Spleen (tissue), 11 donors: ENCODE results near the gene OR52D1. TPM values are rescaled to one million over a fixed set of nuclear protein-coding genes. Genes with fewer than 3 reads are reported as not detected.

ENCODE experiments used
- DNase-seq: peaks from one replicate; pipeline ENCODE4 v3.0.0-alpha.2; 2020
- H3K27ac ChIP-seq, 8 donors: fragments of 200-600 bp; sonication (generic) in 7 of 8; 1 replicate in 4 of 8; 2 replicates in 4 of 8; pipeline versions ENCODE4 v1.5.0 to v1.8.0; 2016 to 2021; ENCODE audit warnings: inconsistent platforms in 4 of 8, mild to moderate bottlenecking in 4 of 8, moderate library complexity in 1 of 8
- H3K27me3 ChIP-seq, 7 donors: fragments of 200-600 bp; sonication (generic) in 6 of 7; replicated peaks in 1 of 7; 1 replicate in 4 of 7; 2 replicates in 3 of 7; pipeline versions ENCODE4 v1.5.0 to v1.8.0; 2016 to 2021; ENCODE audit warnings: inconsistent platforms in 3 of 7, mild to moderate bottlenecking in 1 of 7
- H3K36me3 ChIP-seq, 6 donors: fragments of 200-600 bp; sonication (generic) in 5 of 6; 1 replicate in 4 of 6; 2 replicates in 2 of 6; pipeline versions ENCODE4 v1.5.0 to v1.8.0; 2016 to 2021; ENCODE audit warnings: inconsistent platforms in 2 of 6
- H3K4me1 ChIP-seq, 6 donors: fragments of 200-600 bp; sonication (generic) in 5 of 6; 1 replicate in 3 of 6; 2 replicates in 3 of 6; pipeline versions ENCODE4 v1.5.0 to v1.8.0; 2016 to 2021; ENCODE audit warnings: inconsistent platforms in 3 of 6
- H3K4me3 ChIP-seq, 8 donors: fragments of 200-600 bp; sonication (generic) in 7 of 8; 1 replicate in 4 of 8; 2 replicates in 4 of 8; pipeline versions ENCODE4 v1.5.0 to v1.8.0; 2016 to 2021; ENCODE audit warnings: inconsistent platforms in 4 of 8, mild to moderate bottlenecking in 4 of 8, moderate library complexity in 2 of 8
- H3K9me3 ChIP-seq, 8 donors: fragments of 200-600 bp; sonication (generic) in 7 of 8; 1 replicate in 4 of 8; 2 replicates in 4 of 8; pipeline versions ENCODE4 v1.5.0 to v1.8.0; 2016 to 2021; ENCODE audit warnings: inconsistent platforms in 4 of 8
- POLR2A ChIP-seq, 3 donors: fragments of 450-650 bp; IDR thresholded peaks; one replicate each; pipeline ENCODE4 v1.5.1; 2017; ENCODE audit warnings: antibody characterized with exemption in 3 of 3, mild to moderate bottlenecking in 1 of 3
- POLR2AphosphoS5 ChIP-seq, 3 donors: sonication (generic); formaldehyde crosslinking; IDR thresholded peaks; one replicate each; pipeline ENCODE4 v1.5.1; 2017; ENCODE audit warnings: antibody characterized with exemption in 3 of 3
- WGBS, 5 donors: extraction: QIAGEN DNeasy Blood & Tissue Kit in 3 of 5; methylation state at CpG; one replicate each; pipeline versions ENCODE4 v1.1.5 to v1.1.7; 2013 to 2018; 5-methylcytosine and 5-hydroxymethylcytosine counted together
- intact Hi-C: fragments of 100-400 bp; cut with DNase I; formaldehyde crosslinking; loops from one replicate; pipeline ENCODE4 v1.15.0; 2023; ENCODE audit warnings: low total_unique reads
- polyA plus RNA-seq, 3 donors: library from polyadenylated mRNA; stranded (reverse); fragments of 200-250 nt; gene quantifications; one replicate each; pipeline ENCODE4 v1.2.1, GENCODE V29; 2013
- total RNA-seq, 7 donors: library from RNA; depleted of rRNA in 3 of 7; stranded (reverse); fragments of >200 nt in 3 of 7; fragmentation: NEBNext Ultra II Directional in 4 of 7; extraction: Animal tissue kit (Norgen Biotek cat#: 25700) in 4 of 7; gene quantifications; one replicate each; pipeline versions ENCODE4 v1.1.0 to v1.2.1, GENCODE V29; 2016 to 2021
- TF ChIP-seq, protein P1 (sequence below), 11 experiments: fragments of 200-600 bp in 7 of 11; fragments of 450-650 bp in 4 of 11; sonication (generic) in 4 of 11; IDR thresholded peaks in 8 of 11; conservative IDR thresholded peaks in 3 of 11; 1 replicate in 7 of 11; 2 replicates in 4 of 11; pipeline versions ENCODE4 v1.4.0 to v1.8.0; 2016 to 2021; ENCODE audit warnings: antibody characterized with exemption in 11 of 11, inconsistent platforms in 4 of 11, mild to moderate bottlenecking in 1 of 11
- donor health status: healthy with polysubstance abuse.
- donor health status: DM: no; HTN: no; CAD: no; lungs with moderate emphysema.
- donor health status: DM: no; HTN: no; CAD: no.
- donor health status: Bipolar disorder and iron deficiency.
- donor health status: healthy.
- donor health status: DM: no; HTN: no; CAD: no.
- donor health status: DM: yes; HTN: yes; CAD: no.

Gene OR52D1
- total and polyA plus RNA-seq, 10 donors = not detected

GRCh38 chr11:5522308-5522707 is 33.8 kb downstream of the OR52D1 start:
- no peak for DNase-seq
- TF ChIP-seq POLR2A (IDR thresholded peaks at IDR 0.05) (no peak), POLR2AphosphoS5 (IDR thresholded peaks at IDR 0.05) (no peak)
- TF ChIP-seq, protein P1, sequence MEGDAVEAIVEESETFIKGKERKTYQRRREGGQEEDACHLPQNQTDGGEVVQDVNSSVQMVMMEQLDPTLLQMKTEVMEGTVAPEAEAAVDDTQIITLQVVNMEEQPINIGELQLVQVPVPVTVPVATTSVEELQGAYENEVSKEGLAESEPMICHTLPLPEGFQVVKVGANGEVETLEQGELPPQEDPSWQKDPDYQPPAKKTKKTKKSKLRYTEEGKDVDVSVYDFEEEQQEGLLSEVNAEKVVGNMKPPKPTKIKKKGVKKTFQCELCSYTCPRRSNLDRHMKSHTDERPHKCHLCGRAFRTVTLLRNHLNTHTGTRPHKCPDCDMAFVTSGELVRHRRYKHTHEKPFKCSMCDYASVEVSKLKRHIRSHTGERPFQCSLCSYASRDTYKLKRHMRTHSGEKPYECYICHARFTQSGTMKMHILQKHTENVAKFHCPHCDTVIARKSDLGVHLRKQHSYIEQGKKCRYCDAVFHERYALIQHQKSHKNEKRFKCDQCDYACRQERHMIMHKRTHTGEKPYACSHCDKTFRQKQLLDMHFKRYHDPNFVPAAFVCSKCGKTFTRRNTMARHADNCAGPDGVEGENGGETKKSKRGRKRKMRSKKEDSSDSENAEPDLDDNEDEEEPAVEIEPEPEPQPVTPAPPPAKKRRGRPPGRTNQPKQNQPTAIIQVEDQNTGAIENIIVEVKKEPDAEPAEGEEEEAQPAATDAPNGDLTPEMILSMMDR (IDR thresholded peaks at IDR 0.05 in 8 of 11, conservative IDR thresholded peaks at IDR 0.05 in 3 of 11) = no peak
- Histone ChIP-seq H3K27ac (no peak overlapping the region), H3K4me1 (no peaks in the 10 kb centered on the region), H3K36me3 (no peaks in the 10 kb centered on the region), H3K4me3 (no peak overlapping the region), H3K9me3 (no peaks in the 10 kb centered on the region), H3K27me3 (no peaks in the 10 kb centered on the region)
- intact Hi-C loops = no loop called here
- 80 to 94% (median 89%) methylated on average over 2 of the region's 2 CpGs for whole genome bisulfite sequencing, 5 donors

- H3K27me3 ChIP-seq = no peaks in the 10 kb centered on the region
- WGBS, 5 donors = 81 to 88% (median 85%) methylated on average over 3 of the region's 3 CpGs
- no peaks in the 10 kb centered on the region for H3K4me1 ChIP-seq
- H3K36me3 ChIP-seq = no peaks in the 10 kb centered on the region
- no peaks in the 10 kb centered on the region for H3K9me3 ChIP-seq
- intact Hi-C loops = no loop called here
- no peak overlapping the region for H3K4me3 ChIP-seq
- TF ChIP-seq POLR2AphosphoS5 (IDR thresholded peaks at IDR 0.05) (no peak), POLR2A (IDR thresholded peaks at IDR 0.05) (no peak)
- TF ChIP-seq, protein P1 (IDR thresholded peaks at IDR 0.05 in 8 of 11, conservative IDR thresholded peaks at IDR 0.05 in 3 of 11) = no peak
- DNase-seq = no peak
- no peak overlapping the region for H3K27ac ChIP-seq
Observed at GRCh38 chr11:5524756-5525155, 36.3 kb downstream of the OR52D1 start.

DNA sequence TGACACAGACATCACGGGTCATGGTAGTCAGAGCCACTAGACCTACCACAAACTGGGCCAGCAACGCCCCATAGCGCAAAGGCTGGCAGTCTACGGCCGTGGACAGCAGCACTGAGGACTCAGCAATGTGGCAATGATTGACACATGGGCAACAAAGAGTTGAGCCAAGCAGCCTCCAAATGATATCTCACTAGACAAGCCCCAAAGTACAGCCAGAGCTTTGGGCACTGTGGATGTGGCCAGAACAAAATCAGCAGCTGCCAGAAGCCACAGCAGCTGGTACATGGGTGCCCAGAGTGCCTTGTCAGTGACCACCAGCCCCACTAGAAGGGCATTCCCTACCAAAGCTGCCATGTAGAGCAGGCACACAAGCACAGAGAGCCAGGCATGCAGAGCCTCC is 39.2 kb downstream of the OR52D1 start:
- no peak for DNase-seq
- no peak overlapping the region for H3K4me3 ChIP-seq
- H3K36me3 ChIP-seq = no peaks in the 10 kb centered on the region
- no peaks in the 10 kb centered on the region for H3K27me3 ChIP-seq
- no peaks in the 10 kb centered on the region for H3K9me3 ChIP-seq
- TF ChIP-seq POLR2A (IDR thresholded peaks at IDR 0.05) (no peak), POLR2AphosphoS5 (IDR thresholded peaks at IDR 0.05) (no peak)
- TF ChIP-seq, protein P1 (IDR thresholded peaks at IDR 0.05 in 8 of 11, conservative IDR thresholded peaks at IDR 0.05 in 3 of 11) = no peak
- intact Hi-C loops = no loop called here
- no peak overlapping the region for H3K27ac ChIP-seq
- WGBS, 5 donors = 86 to 96% (median 90%) methylated on average over 4 to 5 of the region's 5 CpGs
- H3K4me1 ChIP-seq = no peaks in the 10 kb centered on the region

DNA sequence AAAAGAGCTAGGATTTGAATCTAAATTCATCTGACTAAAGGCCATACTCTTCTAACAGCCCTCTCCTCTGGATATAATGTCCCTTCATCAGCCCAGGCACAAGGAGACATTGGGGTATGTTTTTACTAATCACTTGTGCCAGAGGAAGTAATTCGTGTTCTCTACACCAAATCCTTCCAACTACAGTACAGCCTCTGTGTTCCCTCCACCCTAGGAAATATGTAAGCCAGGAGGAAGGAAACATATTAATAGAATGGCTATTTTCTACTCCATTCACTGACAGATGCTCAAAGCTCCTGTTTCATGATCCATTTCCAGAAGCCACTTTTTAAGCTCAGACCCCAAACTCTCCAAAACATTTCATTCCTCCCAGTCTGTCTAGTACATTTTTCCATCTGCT is 40.0 kb downstream of the OR52D1 start:
- TF ChIP-seq, protein P1 (IDR thresholded peaks at IDR 0.05 in 8 of 11, conservative IDR thresholded peaks at IDR 0.05 in 3 of 11) = no peak
- TF ChIP-seq POLR2A (IDR thresholded peaks at IDR 0.05) (no peak), POLR2AphosphoS5 (IDR thresholded peaks at IDR 0.05) (no peak)
- Histone ChIP-seq H3K27me3 (no peaks in the 10 kb centered on the region), H3K4me1 (no peaks in the 10 kb centered on the region), H3K4me3 (no peak overlapping the region), H3K36me3 (no peaks in the 10 kb centered on the region), H3K27ac (no peak overlapping the region), H3K9me3 (no peaks in the 10 kb centered on the region)
- DNase-seq = no peak
- 9 to 23% (median 20%) methylated on average over 1 of the region's 1 CpG for WGBS, 5 donors
- intact Hi-C loops = no loop called here
